Keratinocyte (primary cell): Measurements from ENCODE around the gene TOM1L2. TPM values are rescaled to one million over a fixed set of nuclear protein-coding genes. Genes with fewer than 3 reads are reported as not detected.

Source experiments
- DNase-seq: peaks from one replicate; pipeline ENCODE4 v3.0.0-alpha.2; 2011; ENCODE audit warnings: low read depth, missing footprints, low spot score
- FAIRE-seq: peaks from 2 replicates; lab custom pipeline; 2011; peaks lifted over from hg19 to GRCh38; lab: Jason Lieb, UNC
- H2AFZ ChIP-seq: 2 replicates; pipeline ENCODE4 v1.6.0; 2012; ENCODE audit warnings: low read length, control low read depth, inconsistent platforms; ENCODE audit not compliant: control insufficient read depth
- H3K27ac ChIP-seq: 2 replicates; pipeline ENCODE4 v1.5.1; 2011; ENCODE audit warnings: low read length; ENCODE audit not compliant: control insufficient read depth, insufficient read depth
- H3K27me3 ChIP-seq: 3 replicates; pipeline ENCODE4 v1.6.0; 2011; ENCODE audit warnings: low read length; ENCODE audit not compliant: control insufficient read depth, insufficient read depth; ENCODE audit errors: extremely low read depth
- H3K36me3 ChIP-seq, 2 experiments: 2 replicates in 1 of 2; 3 replicates in 1 of 2; pipeline ENCODE4 v1.5.1; 2011; ENCODE audit warnings: low read length in 2 of 2, mild to moderate bottlenecking in 1 of 2; ENCODE audit not compliant: control insufficient read depth in 2 of 2, insufficient read depth in 2 of 2; ENCODE audit errors: extremely low read depth in 1 of 2
- H3K4me1 ChIP-seq: 3 replicates; pipeline ENCODE4 v1.5.1; 2011; ENCODE audit warnings: low read length; ENCODE audit not compliant: control insufficient read depth, insufficient read depth; ENCODE audit errors: extremely low read depth
- H3K4me2 ChIP-seq: 3 replicates; pipeline ENCODE4 v1.6.0; 2011; ENCODE audit warnings: low read depth, low read length; ENCODE audit not compliant: control insufficient read depth, insufficient read depth; ENCODE audit errors: extremely low read depth
- H3K4me3 ChIP-seq, 3 experiments: fragments of 200-600 bp in 1 of 3; sonication (generic) in 1 of 3; 2 replicates in 2 of 3; 3 replicates in 1 of 3; pipeline ENCODE4 v1.5.1; 2011 to 2016; ENCODE audit warnings: low read length in 3 of 3, mild to moderate bottlenecking in 3 of 3, control low read depth in 2 of 3, inconsistent platforms in 1 of 3, low read depth in 1 of 3, mixed read lengths in 1 of 3, mixed run types in 1 of 3, moderate library complexity in 1 of 3; ENCODE audit not compliant: control insufficient read depth in 2 of 3, insufficient read depth in 2 of 3; ENCODE audit errors: extremely low read depth in 1 of 3
- H3K79me2 ChIP-seq: 2 replicates; pipeline ENCODE4 v1.6.0; 2012; ENCODE audit warnings: low read length; ENCODE audit not compliant: control insufficient read depth, insufficient read depth
- H3K9ac ChIP-seq: 3 replicates; pipeline ENCODE4 v1.6.0; 2011; ENCODE audit warnings: low read length; ENCODE audit not compliant: control insufficient read depth, insufficient read depth; ENCODE audit errors: extremely low read depth
- H3K9me1 ChIP-seq: 3 replicates; pipeline ENCODE4 v1.6.0; 2011; ENCODE audit warnings: low read length; ENCODE audit not compliant: control insufficient read depth, insufficient read depth; ENCODE audit errors: extremely low read depth
- H3K9me3 ChIP-seq: 2 replicates; pipeline ENCODE4 v1.5.1; 2012; ENCODE audit warnings: low read depth, low read length; ENCODE audit not compliant: control insufficient read depth
- H4K20me1 ChIP-seq: 3 replicates; pipeline ENCODE4 v1.6.0; 2011; ENCODE audit warnings: low read length; ENCODE audit not compliant: control insufficient read depth, insufficient read depth; ENCODE audit errors: extremely low read depth
- EZH2 ChIP-seq: IDR thresholded peaks from one replicate; pipeline ENCODE4 v1.6.1; 2012; ENCODE audit warnings: inconsistent platforms, mild to moderate bottlenecking, low read length, moderate library complexity
- dilution Hi-C: fragments of 300-500 bp; cut with MboI; formaldehyde crosslinking; loops from one replicate; pipeline ENCODE4 v1.7.0; 2020; ENCODE audit warnings: low sequenced_read_pairs; ENCODE audit not compliant: extremely low pct_ligation_motif_present
- polyA plus RNA-seq, 5 experiments: library from polyadenylated mRNA; depleted of rRNA in 3 of 5; stranded (reverse) in 3 of 5; stranded (forward) in 1 of 5; unstranded in 1 of 5; fragments of >200 nt; gene quantifications; 1 replicate in 1 of 5; 2 replicates in 3 of 5; 3 replicates in 1 of 5; pipeline versions ENCODE4 v1.2.1 to v1.2.3, GENCODE V29; 2011 to 2012; ENCODE audit warnings: missing spikeins in 2 of 5, low read depth in 1 of 5, low replicate concordance in 1 of 5
- TF ChIP-seq, protein P1 (sequence below), 3 experiments: IDR thresholded peaks in 1 of 3; conservative IDR thresholded peaks in 1 of 3; optimal IDR thresholded peaks in 1 of 3; 2 replicates in 2 of 3; 3 replicates in 1 of 3; pipeline versions ENCODE3 to v1.5.1; 2011; ENCODE audit warnings: low read length in 3 of 3, mild to moderate bottlenecking in 3 of 3, moderate library complexity in 2 of 3, control low read depth in 1 of 3, inconsistent platforms in 1 of 3; ENCODE audit not compliant: insufficient read depth in 2 of 3; ENCODE audit errors: extremely low read depth in 1 of 3

TOM1L2 gene
- polyA plus RNA-seq, 1 donor (not counting 4 experiments of a cell fraction or from before 2014, with no cell fraction given) = 36.3 TPM

DNA sequence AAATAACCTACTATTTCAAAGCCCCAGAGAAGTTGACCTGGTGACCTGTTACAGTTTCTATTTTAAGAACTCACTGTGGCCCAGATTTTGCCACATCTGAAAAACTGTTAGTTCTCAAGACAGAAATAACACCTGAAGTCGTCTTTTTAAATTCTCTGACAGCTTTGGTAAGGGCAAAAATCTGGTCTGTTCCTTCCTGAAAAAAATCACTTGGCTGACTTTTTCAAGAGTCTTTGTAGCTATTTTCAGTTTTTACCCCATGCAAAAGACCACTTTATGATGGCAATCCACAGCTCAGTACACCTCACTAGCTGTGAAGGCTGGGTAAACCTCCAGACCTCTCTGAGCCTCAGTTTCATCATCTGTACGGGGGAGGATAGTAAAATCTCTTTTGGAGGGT, 74.8 kb downstream of the TOM1L2 start:
- Histone ChIP-seq H3K27ac (no peak overlapping the region), H2AFZ (no peak overlapping the region), H3K36me3 (peaks cover 24 to 33% of the 10 kb centered on the region in 2 experiments), H3K4me3 (no peak overlapping the region), H3K79me2 (no peaks in the 10 kb centered on the region), H3K4me2 (no peak overlapping the region), H3K4me1 (peaks cover 10% of the 10 kb centered on the region), H3K9me1 (no peaks in the 10 kb centered on the region), H3K9ac (no peak overlapping the region), H3K27me3 (no peaks in the 10 kb centered on the region), H4K20me1 (no peaks in the 10 kb centered on the region), H3K9me3 (no peaks in the 10 kb centered on the region)
- dilution Hi-C loops = no loop called here
- no peak for DNase-seq
- TF ChIP-seq, protein P1, sequence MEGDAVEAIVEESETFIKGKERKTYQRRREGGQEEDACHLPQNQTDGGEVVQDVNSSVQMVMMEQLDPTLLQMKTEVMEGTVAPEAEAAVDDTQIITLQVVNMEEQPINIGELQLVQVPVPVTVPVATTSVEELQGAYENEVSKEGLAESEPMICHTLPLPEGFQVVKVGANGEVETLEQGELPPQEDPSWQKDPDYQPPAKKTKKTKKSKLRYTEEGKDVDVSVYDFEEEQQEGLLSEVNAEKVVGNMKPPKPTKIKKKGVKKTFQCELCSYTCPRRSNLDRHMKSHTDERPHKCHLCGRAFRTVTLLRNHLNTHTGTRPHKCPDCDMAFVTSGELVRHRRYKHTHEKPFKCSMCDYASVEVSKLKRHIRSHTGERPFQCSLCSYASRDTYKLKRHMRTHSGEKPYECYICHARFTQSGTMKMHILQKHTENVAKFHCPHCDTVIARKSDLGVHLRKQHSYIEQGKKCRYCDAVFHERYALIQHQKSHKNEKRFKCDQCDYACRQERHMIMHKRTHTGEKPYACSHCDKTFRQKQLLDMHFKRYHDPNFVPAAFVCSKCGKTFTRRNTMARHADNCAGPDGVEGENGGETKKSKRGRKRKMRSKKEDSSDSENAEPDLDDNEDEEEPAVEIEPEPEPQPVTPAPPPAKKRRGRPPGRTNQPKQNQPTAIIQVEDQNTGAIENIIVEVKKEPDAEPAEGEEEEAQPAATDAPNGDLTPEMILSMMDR (optimal IDR thresholded peaks at IDR 0.05 in 1 of 3, IDR thresholded peaks at IDR 0.05 in 1 of 3, conservative IDR thresholded peaks at IDR 0.05 in 1 of 3; ENCODE audit: extremely low read depth in 1 of 3, insufficient read depth in 2 of 3, low read length in 3 of 3) = no peak
- no peak for TF ChIP-seq EZH2
- no peak for FAIRE-seq

DNA sequence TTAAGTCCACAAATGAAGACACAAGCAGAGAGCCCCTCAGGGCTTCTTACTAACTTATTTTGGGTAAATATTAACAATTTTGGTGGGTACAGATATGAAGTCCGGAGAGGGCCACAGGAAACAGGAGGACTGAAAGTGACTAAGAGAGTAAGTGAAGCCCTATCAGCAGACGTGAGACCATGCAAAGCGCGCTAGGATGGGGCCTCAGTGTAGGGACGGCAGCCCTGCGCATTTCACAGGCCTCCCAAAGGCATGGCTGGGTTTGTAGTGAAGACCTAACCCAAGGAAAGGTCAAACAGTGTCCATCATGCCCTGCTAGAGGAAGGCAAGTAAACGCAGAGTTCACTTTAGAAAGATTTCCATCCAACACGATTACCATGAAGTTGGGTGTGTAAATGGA, 75.5 kb downstream of the TOM1L2 start:
- dilution Hi-C loops = no loop called here
- Histone ChIP-seq H4K20me1 (no peaks in the 10 kb centered on the region), H3K27ac (no peak overlapping the region), H3K36me3 (peaks cover 24 to 39% of the 10 kb centered on the region in 2 experiments), H3K79me2 (no peaks in the 10 kb centered on the region), H2AFZ (no peak overlapping the region), H3K27me3 (no peaks in the 10 kb centered on the region), H3K4me1 (peaks cover 10% of the 10 kb centered on the region), H3K4me3 (no peak overlapping the region), H3K9ac (no peak overlapping the region), H3K9me1 (no peaks in the 10 kb centered on the region), H3K9me3 (no peaks in the 10 kb centered on the region), H3K4me2 (no peak overlapping the region)
- no peak for TF ChIP-seq EZH2
- TF ChIP-seq, protein P1 (optimal IDR thresholded peaks at IDR 0.05 in 1 of 3, IDR thresholded peaks at IDR 0.05 in 1 of 3, conservative IDR thresholded peaks at IDR 0.05 in 1 of 3; ENCODE audit: extremely low read depth in 1 of 3, insufficient read depth in 2 of 3, low read length in 3 of 3) = no peak
- no peak for DNase-seq
- FAIRE-seq = no peak
